ENCODE data around the gene NAP1L4.

DNA sequence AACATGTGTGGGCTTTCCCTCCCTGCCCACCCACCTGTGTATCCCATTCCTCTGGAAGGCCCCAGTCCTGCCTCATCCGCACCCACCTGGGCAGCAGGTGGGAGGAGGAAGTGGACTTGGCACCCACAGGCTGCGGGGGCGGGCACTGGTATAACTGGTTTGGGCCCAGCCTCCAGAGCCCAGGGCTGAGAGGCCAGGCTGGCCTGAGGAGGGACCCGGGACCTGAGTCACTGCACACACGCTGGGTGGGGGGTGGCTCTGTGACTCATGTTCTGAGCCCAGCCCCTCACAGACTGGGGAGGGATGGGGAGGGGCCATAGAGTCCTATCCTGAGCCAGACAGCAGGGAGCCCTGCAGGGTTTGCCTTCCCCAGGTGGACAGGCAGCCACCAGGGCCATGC lies 79.6 kb downstream of the NAP1L4 start:
- TF ChIP-seq, protein P1, sequence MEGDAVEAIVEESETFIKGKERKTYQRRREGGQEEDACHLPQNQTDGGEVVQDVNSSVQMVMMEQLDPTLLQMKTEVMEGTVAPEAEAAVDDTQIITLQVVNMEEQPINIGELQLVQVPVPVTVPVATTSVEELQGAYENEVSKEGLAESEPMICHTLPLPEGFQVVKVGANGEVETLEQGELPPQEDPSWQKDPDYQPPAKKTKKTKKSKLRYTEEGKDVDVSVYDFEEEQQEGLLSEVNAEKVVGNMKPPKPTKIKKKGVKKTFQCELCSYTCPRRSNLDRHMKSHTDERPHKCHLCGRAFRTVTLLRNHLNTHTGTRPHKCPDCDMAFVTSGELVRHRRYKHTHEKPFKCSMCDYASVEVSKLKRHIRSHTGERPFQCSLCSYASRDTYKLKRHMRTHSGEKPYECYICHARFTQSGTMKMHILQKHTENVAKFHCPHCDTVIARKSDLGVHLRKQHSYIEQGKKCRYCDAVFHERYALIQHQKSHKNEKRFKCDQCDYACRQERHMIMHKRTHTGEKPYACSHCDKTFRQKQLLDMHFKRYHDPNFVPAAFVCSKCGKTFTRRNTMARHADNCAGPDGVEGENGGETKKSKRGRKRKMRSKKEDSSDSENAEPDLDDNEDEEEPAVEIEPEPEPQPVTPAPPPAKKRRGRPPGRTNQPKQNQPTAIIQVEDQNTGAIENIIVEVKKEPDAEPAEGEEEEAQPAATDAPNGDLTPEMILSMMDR (IDR thresholded peaks at IDR 0.05; ENCODE audit: poor library complexity, severe bottlenecking), result no peak
- TF ChIP-seq EP300 (conservative IDR thresholded peaks at IDR 0.05; ENCODE audit: poor library complexity, severe bottlenecking) (no peak), EZH2 (IDR thresholded peaks at IDR 0.05; ENCODE audit: borderline replicate concordance, insufficient read depth, low read length, poor library complexity, severe bottlenecking) (no peak), TAF1 (IDR thresholded peaks at IDR 0.05; ENCODE audit: low read depth) (no peak), SMC3 (conservative IDR thresholded peaks at IDR 0.05; ENCODE audit: poor library complexity) (no peak), POLR2AphosphoS5 (IDR thresholded peaks at IDR 0.05) (no peak)
- TF ChIP-seq, protein P2, sequence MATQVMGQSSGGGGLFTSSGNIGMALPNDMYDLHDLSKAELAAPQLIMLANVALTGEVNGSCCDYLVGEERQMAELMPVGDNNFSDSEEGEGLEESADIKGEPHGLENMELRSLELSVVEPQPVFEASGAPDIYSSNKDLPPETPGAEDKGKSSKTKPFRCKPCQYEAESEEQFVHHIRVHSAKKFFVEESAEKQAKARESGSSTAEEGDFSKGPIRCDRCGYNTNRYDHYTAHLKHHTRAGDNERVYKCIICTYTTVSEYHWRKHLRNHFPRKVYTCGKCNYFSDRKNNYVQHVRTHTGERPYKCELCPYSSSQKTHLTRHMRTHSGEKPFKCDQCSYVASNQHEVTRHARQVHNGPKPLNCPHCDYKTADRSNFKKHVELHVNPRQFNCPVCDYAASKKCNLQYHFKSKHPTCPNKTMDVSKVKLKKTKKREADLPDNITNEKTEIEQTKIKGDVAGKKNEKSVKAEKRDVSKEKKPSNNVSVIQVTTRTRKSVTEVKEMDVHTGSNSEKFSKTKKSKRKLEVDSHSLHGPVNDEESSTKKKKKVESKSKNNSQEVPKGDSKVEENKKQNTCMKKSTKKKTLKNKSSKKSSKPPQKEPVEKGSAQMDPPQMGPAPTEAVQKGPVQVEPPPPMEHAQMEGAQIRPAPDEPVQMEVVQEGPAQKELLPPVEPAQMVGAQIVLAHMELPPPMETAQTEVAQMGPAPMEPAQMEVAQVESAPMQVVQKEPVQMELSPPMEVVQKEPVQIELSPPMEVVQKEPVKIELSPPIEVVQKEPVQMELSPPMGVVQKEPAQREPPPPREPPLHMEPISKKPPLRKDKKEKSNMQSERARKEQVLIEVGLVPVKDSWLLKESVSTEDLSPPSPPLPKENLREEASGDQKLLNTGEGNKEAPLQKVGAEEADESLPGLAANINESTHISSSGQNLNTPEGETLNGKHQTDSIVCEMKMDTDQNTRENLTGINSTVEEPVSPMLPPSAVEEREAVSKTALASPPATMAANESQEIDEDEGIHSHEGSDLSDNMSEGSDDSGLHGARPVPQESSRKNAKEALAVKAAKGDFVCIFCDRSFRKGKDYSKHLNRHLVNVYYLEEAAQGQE (IDR thresholded peaks at IDR 0.05; ENCODE audit: borderline replicate concordance), result no peak

Data from neural cell (in vitro differentiated cells).